Fibroblast of the aortic adventitia (primary cell): ENCODE measurements around the gene GPR62. TPM values are rescaled to one million over a fixed set of nuclear protein-coding genes. Genes with fewer than 3 reads are reported as not detected.
A peak's percentile ranks its signal among the peaks of the same experiment; 100 is the strongest.

Experiments
- DNase-seq: peaks from one replicate; pipeline ENCODE4 v3.0.0-alpha.2; 2010; ENCODE audit warnings: low read depth
- H3K4me3 ChIP-seq: 2 replicates; pipeline ENCODE4 v1.5.1; 2011; ENCODE audit warnings: low read depth, mild to moderate bottlenecking, control low read depth, low read length, moderate library complexity
- total RNA-seq: library from RNA; depleted of rRNA; stranded (reverse); fragments of >200 nt; gene quantifications from 2 replicates; pipeline ENCODE4 v1.2.3, GENCODE V29; 2012; ENCODE audit warnings: low replicate concordance
- TF ChIP-seq, protein P1 (sequence below): IDR thresholded peaks from 2 replicates; pipeline ENCODE4 v1.5.1; 2011; ENCODE audit warnings: mild to moderate bottlenecking, low read length, control low read depth, inconsistent platforms; ENCODE audit not compliant: insufficient read depth

The GPR62 gene
- total RNA-seq, 1 donor = 0.09 TPM

DNA sequence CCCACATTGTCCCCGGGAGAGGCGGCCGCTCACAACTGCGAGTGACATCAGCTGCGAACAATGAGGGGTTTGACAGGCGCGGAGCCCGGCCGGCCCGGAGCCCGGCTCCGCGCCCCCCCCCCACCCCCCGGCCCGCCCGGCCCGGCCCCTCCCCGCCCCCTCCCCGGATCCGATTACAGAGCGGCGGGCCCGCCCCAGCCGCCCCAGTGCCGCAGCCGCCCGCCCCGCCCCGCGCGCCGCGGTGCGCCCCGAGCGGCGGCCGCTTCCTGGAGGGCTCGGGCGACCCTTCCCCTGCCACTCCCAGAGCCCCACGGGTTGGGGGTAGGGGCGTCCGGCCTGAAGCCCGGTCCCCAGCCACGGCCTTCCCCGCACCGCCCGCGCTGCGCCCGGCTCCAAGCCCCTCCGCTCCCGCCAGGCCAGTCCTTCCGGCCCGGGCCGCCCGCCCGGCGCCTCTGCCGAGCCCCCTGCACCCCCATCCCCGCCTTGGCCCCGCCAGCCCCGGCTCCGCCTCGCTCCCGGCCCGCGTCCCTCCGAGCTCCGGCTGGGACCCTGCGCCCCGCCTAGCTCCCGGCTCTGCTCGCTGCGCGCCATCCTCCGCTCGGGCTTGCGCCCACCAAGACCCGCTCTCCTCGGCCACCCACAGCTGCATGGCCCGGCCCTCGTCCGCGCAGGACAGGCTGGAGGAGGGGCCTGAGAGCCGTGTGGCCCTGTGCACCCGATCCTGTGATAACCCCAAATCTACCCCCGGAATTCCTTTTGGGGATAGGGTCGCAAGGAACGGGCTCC lies 12.4 kb downstream of the GPR62 start, which contains the start of gene PCBP4:
TSS of gene PCBP4 (minus strand) at position 71 of the 786 bp plus-strand sequence. CDS start 6,214 bp downstream, outside the sequence.
- no peak for DNase-seq
- peak within 1 kb of the TSS; percentile 83 for H3K4me3 ChIP-seq
- TF ChIP-seq, protein P1, sequence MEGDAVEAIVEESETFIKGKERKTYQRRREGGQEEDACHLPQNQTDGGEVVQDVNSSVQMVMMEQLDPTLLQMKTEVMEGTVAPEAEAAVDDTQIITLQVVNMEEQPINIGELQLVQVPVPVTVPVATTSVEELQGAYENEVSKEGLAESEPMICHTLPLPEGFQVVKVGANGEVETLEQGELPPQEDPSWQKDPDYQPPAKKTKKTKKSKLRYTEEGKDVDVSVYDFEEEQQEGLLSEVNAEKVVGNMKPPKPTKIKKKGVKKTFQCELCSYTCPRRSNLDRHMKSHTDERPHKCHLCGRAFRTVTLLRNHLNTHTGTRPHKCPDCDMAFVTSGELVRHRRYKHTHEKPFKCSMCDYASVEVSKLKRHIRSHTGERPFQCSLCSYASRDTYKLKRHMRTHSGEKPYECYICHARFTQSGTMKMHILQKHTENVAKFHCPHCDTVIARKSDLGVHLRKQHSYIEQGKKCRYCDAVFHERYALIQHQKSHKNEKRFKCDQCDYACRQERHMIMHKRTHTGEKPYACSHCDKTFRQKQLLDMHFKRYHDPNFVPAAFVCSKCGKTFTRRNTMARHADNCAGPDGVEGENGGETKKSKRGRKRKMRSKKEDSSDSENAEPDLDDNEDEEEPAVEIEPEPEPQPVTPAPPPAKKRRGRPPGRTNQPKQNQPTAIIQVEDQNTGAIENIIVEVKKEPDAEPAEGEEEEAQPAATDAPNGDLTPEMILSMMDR = no peak

DNA sequence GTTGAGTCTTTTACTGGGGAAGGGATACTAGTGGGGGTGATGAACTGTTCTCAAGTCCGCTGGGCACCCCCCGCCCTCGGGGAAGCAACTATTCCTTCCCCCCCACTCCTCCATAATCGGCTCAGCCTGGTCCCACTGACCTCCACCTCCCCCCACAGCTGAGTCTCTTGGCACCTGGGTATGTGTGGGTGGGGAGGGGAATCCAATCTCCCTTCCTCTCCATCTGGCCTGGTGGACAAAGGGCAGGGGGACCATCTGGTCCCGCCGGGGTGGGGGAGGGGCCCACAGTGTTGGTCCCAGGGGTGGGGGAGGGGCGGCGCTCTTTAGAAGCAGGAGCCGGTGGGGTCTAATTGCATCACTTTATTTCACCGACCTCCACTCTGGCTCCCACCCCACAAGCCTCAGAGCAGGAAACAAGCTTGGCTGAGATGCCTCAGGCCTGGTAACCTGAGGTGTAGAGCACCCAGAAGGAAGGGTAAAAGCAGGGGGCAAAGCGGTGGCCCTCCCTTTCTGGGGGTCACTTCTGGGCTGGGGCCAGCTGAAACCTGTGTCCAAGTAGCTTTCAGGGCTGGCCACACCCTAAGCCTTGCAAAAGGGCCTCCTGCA lies 13.1 kb downstream of the GPR62 start:
- H3K4me3 ChIP-seq = peak overlapping the region; percentile 73
- DNase-seq = no peak

GRCh38 chr3:51968883-51969678 lies 13.9 kb downstream of the GPR62 start:
- DNase-seq = no peak
- peak overlapping the region; percentile 73 for H3K4me3 ChIP-seq
- TF ChIP-seq, protein P1 = no peak

More for the DNA sequence above, 13.1 kb downstream of the GPR62 start:
- TF ChIP-seq, protein P1 = no peak

DNA sequence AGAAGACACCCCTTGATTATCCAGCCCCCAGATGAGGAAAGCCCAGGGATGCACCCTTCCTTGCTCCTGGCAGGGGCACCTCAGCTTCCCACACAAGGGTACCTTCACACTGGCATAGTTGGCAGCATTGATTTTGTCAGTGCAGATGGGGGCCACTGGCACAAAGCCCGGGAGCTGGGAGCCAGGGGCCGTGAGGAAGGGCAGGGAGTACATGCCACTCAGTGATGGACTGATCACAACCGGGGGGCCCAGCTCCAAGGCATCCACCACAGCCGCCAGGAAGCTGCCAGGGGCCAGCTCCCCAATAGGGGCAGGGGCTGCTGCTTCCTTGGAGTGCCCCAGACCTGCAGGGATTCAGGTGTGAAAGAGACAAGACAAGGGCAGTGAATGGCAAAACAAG lies 14.7 kb downstream of the GPR62 start:
- DNase-seq = no peak
- TF ChIP-seq, protein P1 = no peak
- no peak overlapping the region for H3K4me3 ChIP-seq

GRCh38 chr3:51970606-51971300 lies 15.6 kb downstream of the GPR62 start:
- H3K4me3 ChIP-seq = no peak overlapping the region
- DNase-seq = no peak
- TF ChIP-seq, protein P1 = no peak

DNA sequence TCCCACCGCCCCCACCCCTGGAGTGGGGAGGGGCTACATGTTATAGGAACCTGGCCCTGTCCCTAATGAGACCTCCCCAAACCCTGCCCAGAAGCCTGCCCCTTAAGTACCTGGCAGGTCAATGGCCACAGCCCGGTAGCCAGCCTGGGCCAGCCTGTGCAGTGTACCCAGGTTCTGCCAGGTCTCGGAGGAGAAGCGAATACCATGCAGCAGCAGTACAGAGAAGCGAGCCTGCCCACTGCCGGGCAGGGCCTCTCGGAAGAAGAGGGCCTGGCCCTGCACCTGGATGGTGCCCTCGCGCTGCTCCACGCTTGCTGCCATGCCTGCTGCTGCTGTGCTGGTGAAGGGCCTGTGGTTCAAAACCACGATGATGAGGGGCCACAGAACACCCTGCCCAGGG lies 16.2 kb downstream of the GPR62 start:
- no peak for DNase-seq
- TF ChIP-seq, protein P1 = no peak
- no peak overlapping the region for H3K4me3 ChIP-seq
